H1 (cell line): ENCODE results near the gene DEPP1. TPM values are rescaled to one million over a fixed set of nuclear protein-coding genes. Genes with fewer than 3 reads are reported as not detected.

Source experiments
- ATF3 ChIP-seq: IDR thresholded peaks from 2 replicates; pipeline ENCODE4 v1.6.1; 2011; ENCODE audit warnings: low read depth, mild to moderate bottlenecking, low read length; ENCODE audit not compliant: insufficient read depth
- BACH1 ChIP-seq: IDR thresholded peaks from 2 replicates; pipeline ENCODE4 v1.6.1; 2012; ENCODE audit warnings: low read length, improper control_type of control experiment
- BCL11A ChIP-seq, 2 experiments: IDR thresholded peaks; one replicate each; pipeline ENCODE4 v1.6.1; 2011; ENCODE audit warnings: low read depth in 2 of 2, low read length in 2 of 2, mild to moderate bottlenecking in 2 of 2
- EGR1 ChIP-seq: IDR thresholded peaks from 2 replicates; pipeline ENCODE4 v1.6.1; 2011; ENCODE audit warnings: low read depth, low read length, borderline replicate concordance
- JUND ChIP-seq: IDR thresholded peaks from 2 replicates; pipeline ENCODE4 v1.6.1; 2011; ENCODE audit warnings: mild to moderate bottlenecking, improper control_type of control experiment, low read length
- RNF2 ChIP-seq: fragments of 200-900, 300-1000 bp; sonication (generic); IDR thresholded peaks from 2 replicates; pipeline ENCODE4 v1.7.1; 2016; ENCODE audit warnings: borderline replicate concordance, low read depth, mild to moderate bottlenecking, antibody characterized with exemption, low read length; ENCODE audit not compliant: poor library complexity, severe bottlenecking; ENCODE audit errors: missing control alignments
- SIN3A ChIP-seq, 2 experiments: IDR thresholded peaks in 1 of 2; conservative IDR thresholded peaks in 1 of 2; 2 replicates each; pipeline ENCODE4 v1.6.1; 2011 to 2012; ENCODE audit warnings: low read length in 2 of 2, improper control_type of control experiment in 1 of 2, low read depth in 1 of 2, mild to moderate bottlenecking in 1 of 2
- polyA plus RNA-seq, 7 experiments: library from polyadenylated mRNA; depleted of rRNA in 3 of 7; stranded (reverse) in 5 of 7; unstranded in 2 of 7; fragments of >200 nt in 5 of 7; fragments of 200-250 nt in 2 of 7; gene quantifications; 1 replicate in 5 of 7; 2 replicates in 1 of 7; 4 replicates in 1 of 7; pipeline versions ENCODE4 v1.2.1 to v1.2.3, GENCODE V29; 2011 to 2013; ENCODE audit warnings: missing spikeins in 2 of 7, mixed read lengths in 2 of 7
- total RNA-seq: library from RNA; stranded (reverse); fragmentation: NEBNext Ultra II Directional; extraction: Animal tissue kit (Norgen Biotek cat#: 25700); gene quantifications from 2 replicates; pipeline ENCODE4 v1.2.1, GENCODE V29; 2021

DEPP1 gene
- total and polyA plus RNA-seq, 2 of the 8 experiments (the other 6 are each of a cell fraction or from before 2014, with no cell fraction given): 0.67 to 4.5 TPM

- TF ChIP-seq RNF2 (no peak), BCL11A (IDR thresholded peaks at IDR 0.05; ENCODE audit: low read depth in 2 of 2, low read length in 2 of 2) (no peak), SIN3A (conservative IDR thresholded peaks at IDR 0.05 in 1 of 2, IDR thresholded peaks at IDR 0.05 in 1 of 2; ENCODE audit: low read depth in 1 of 2, low read length in 2 of 2) (no peak), BACH1 (no peak), ATF3 (no peak), EGR1 (no peak), JUND (no peak)
Measured at GRCh38 chr10:44998146-44998631, 19.6 kb upstream of the DEPP1 start (continued).
